Measurements from ENCODE around the gene DRAM2. TPM values are rescaled to one million over a fixed set of nuclear protein-coding genes. Genes with fewer than 3 reads are reported as not detected.

Gene DRAM2
- total RNA-seq, 1 experiment from 2014 or later: 26.4 TPM

DNA sequence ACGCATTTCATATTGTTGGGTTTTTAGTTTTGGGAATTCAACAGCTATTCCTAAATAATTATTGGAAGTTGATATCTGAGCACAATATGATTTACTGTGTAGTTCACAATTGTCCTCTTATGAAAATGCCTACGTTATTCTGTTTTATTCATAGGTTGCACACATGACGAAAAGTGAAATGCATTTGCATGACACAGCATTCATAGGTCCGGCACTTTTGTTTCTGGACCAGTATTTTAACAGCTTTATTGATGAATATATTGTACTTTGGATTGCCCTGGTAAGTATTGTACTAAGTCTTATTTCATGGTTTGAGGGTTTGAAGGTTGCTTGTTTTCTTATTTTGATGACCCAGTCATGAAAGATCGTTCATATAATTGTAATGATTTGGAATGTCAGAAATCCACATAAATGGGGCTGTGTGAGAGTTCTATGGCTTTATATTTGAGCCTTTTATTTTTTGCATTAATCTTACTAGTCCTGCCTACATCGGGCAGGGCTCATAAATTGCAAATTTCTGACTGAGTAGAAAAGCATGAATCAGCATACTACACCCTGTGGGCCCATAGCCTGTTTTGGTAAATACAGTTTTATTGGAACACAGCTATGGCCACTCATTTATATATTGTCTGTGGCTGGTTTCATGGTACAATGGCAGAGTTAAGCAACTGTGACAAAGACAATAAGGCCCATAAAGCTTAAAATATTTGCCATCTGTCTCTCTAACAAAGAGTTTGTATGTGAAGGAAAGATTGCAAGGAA, 43.6 kb upstream of the DRAM2 start:
- TF ChIP-seq SP1 (IDR thresholded peaks at IDR 0.05; ENCODE audit: low read depth): no peak
- TF ChIP-seq, protein P1, sequence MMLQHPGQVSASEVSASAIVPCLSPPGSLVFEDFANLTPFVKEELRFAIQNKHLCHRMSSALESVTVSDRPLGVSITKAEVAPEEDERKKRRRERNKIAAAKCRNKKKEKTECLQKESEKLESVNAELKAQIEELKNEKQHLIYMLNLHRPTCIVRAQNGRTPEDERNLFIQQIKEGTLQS (IDR thresholded peaks at IDR 0.05): no peak
- no peak for TF ChIP-seq JUND (IDR thresholded peaks at IDR 0.05)
- no peak for TF ChIP-seq EZH2 (IDR thresholded peaks at IDR 0.05)
- ATAC-seq: no peak
- Histone ChIP-seq H3K27me3 (ENCODE audit: insufficient read depth, low read length) (no peaks in the 10 kb centered on the region), H3K9ac (ENCODE audit: low read length) (no peak overlapping the region), H3K9me2 (ENCODE audit: insufficient read depth) (no peaks in the 10 kb centered on the region), H2AFZ (ENCODE audit: low read depth, low read length, poor library complexity, severe bottlenecking) (no peak overlapping the region), H3K4me1 (ENCODE audit: control insufficient read depth in 1 of 2, insufficient read depth in 2 of 2, low read length in 2 of 2) (no peaks in the 10 kb centered on the region), H4K20me1 (ENCODE audit: insufficient read depth) (no peaks in the 10 kb centered on the region), H3K36me3 (ENCODE audit: control insufficient read depth in 1 of 2, insufficient read depth in 2 of 2, low read length in 2 of 2) (peaks cover 31 to 40% of the 10 kb centered on the region in 2 experiments; a peak in 2 of 4 replicates), H3K4me2 (ENCODE audit: low read length) (no peak overlapping the region), H3K9me3 (ENCODE audit: control insufficient read depth in 1 of 2, insufficient read depth in 1 of 2, low read depth in 1 of 2, low read length in 2 of 2) (no peaks in the 10 kb centered on the region), H3K4me3 (replicated peaks in 1 of 2; ENCODE audit: low read depth in 1 of 2, low read length in 2 of 2) (no peak overlapping the region), H3K79me2 (ENCODE audit: insufficient read depth, low read length) (no peaks in the 10 kb centered on the region), H3K27ac (ENCODE audit: low read depth, low read length) (no peak overlapping the region)
- ChIA-PET POLR2A (interaction anchor here (0.8 kb wide), 1 partner anchor 9 kb away, joined by 3 read pairs; no protein-coding TSS in a partner anchor), CTCF (no interaction called here), RAD21 (ENCODE audit: low non-redundant PET in 1 of 2, low total read pairs in 2 of 2, uncharacterized antibody in 2 of 2, unreplicated experiment in 2 of 2) (no interaction called here)
- DNase-seq (ENCODE audit: low read depth, low spot score): no peak
- BruUV-seq (replicated peaks): no TSS peak
- intact Hi-C loops (cut with micrococcal nuclease): no loop called here

DNA sequence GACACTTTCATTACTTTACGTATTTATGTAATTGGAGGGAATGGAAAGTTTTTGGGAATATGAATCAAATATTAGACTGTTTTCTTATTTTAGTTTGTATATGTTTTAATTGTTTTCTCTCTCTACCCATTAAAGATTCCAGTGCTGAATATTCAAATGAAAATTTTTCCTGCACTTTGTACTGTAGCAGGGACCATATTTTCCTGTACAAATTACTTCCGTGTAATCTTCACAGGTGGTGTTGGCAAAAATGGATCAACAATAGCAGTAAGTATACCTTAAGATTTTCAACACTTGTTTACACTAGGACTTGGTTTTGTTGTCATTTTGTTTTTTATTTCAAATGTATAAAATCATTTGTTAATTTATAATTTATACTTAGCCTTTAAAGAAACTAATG, 42.2 kb upstream of the DRAM2 start:
- Histone ChIP-seq H3K4me3 (replicated peaks in 1 of 2; ENCODE audit: low read depth in 1 of 2, low read length in 2 of 2) (no peak overlapping the region), H3K9me2 (ENCODE audit: insufficient read depth) (no peaks in the 10 kb centered on the region), H3K9ac (ENCODE audit: low read length) (no peak overlapping the region), H3K4me1 (ENCODE audit: control insufficient read depth in 1 of 2, insufficient read depth in 2 of 2, low read length in 2 of 2) (no peaks in the 10 kb centered on the region), H3K27me3 (ENCODE audit: insufficient read depth, low read length) (no peaks in the 10 kb centered on the region), H2AFZ (ENCODE audit: low read depth, low read length, poor library complexity, severe bottlenecking) (no peak overlapping the region), H3K9me3 (ENCODE audit: control insufficient read depth in 1 of 2, insufficient read depth in 1 of 2, low read depth in 1 of 2, low read length in 2 of 2) (no peaks in the 10 kb centered on the region), H3K36me3 (ENCODE audit: control insufficient read depth in 1 of 2, insufficient read depth in 2 of 2, low read length in 2 of 2) (peaks cover 25 to 32% of the 10 kb centered on the region in 2 experiments; a peak in 2 of 4 replicates), H3K27ac (ENCODE audit: low read depth, low read length) (no peak overlapping the region), H3K79me2 (ENCODE audit: insufficient read depth, low read length) (no peaks in the 10 kb centered on the region), H4K20me1 (ENCODE audit: insufficient read depth) (no peaks in the 10 kb centered on the region), H3K4me2 (ENCODE audit: low read length) (no peak overlapping the region)
- ATAC-seq: no peak
- no peak for TF ChIP-seq POLR2A (IDR thresholded peaks at IDR 0.05; ENCODE audit: borderline replicate concordance, extremely low read depth, insufficient read depth, insufficient read length)
- no peak for TF ChIP-seq SP1 (IDR thresholded peaks at IDR 0.05; ENCODE audit: low read depth)
- TF ChIP-seq, protein P2, sequence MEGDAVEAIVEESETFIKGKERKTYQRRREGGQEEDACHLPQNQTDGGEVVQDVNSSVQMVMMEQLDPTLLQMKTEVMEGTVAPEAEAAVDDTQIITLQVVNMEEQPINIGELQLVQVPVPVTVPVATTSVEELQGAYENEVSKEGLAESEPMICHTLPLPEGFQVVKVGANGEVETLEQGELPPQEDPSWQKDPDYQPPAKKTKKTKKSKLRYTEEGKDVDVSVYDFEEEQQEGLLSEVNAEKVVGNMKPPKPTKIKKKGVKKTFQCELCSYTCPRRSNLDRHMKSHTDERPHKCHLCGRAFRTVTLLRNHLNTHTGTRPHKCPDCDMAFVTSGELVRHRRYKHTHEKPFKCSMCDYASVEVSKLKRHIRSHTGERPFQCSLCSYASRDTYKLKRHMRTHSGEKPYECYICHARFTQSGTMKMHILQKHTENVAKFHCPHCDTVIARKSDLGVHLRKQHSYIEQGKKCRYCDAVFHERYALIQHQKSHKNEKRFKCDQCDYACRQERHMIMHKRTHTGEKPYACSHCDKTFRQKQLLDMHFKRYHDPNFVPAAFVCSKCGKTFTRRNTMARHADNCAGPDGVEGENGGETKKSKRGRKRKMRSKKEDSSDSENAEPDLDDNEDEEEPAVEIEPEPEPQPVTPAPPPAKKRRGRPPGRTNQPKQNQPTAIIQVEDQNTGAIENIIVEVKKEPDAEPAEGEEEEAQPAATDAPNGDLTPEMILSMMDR (IDR thresholded peaks at IDR 0.05 in 2 of 3, conservative IDR thresholded peaks at IDR 0.05 in 1 of 3; ENCODE audit: borderline replicate concordance in 1 of 3, insufficient read depth in 1 of 3, low read depth in 2 of 3, low read length in 2 of 3): no peak
- no peak for TF ChIP-seq YY1 (IDR thresholded peaks at IDR 0.05; ENCODE audit: extremely low read depth, insufficient replicate concordance, low read depth, low read length)
- no peak for TF ChIP-seq EZH2phosphoT487 (IDR thresholded peaks at IDR 0.05; ENCODE audit: borderline replicate concordance)
- TF ChIP-seq, protein P3, sequence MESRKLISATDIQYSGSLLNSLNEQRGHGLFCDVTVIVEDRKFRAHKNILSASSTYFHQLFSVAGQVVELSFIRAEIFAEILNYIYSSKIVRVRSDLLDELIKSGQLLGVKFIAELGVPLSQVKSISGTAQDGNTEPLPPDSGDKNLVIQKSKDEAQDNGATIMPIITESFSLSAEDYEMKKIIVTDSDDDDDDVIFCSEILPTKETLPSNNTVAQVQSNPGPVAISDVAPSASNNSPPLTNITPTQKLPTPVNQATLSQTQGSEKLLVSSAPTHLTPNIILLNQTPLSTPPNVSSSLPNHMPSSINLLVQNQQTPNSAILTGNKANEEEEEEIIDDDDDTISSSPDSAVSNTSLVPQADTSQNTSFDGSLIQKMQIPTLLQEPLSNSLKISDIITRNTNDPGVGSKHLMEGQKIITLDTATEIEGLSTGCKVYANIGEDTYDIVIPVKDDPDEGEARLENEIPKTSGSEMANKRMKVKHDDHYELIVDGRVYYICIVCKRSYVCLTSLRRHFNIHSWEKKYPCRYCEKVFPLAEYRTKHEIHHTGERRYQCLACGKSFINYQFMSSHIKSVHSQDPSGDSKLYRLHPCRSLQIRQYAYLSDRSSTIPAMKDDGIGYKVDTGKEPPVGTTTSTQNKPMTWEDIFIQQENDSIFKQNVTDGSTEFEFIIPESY (IDR thresholded peaks at IDR 0.05; ENCODE audit: extremely low read depth, insufficient replicate concordance, low read length): no peak
- TF ChIP-seq, protein P4, sequence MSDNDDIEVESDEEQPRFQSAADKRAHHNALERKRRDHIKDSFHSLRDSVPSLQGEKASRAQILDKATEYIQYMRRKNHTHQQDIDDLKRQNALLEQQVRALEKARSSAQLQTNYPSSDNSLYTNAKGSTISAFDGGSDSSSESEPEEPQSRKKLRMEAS (IDR thresholded peaks at IDR 0.05): no peak
- no peak for TF ChIP-seq JUND (IDR thresholded peaks at IDR 0.05)
- no peak for TF ChIP-seq ZNF274 (IDR thresholded peaks at IDR 0.05; ENCODE audit: low read depth, low read length)
- no peak for DNase-seq (ENCODE audit: low read depth, low spot score)
- BruUV-seq (replicated peaks): no TSS peak
- RAD21 ChIA-PET (ENCODE audit: low non-redundant PET in 1 of 2, low total read pairs in 2 of 2, uncharacterized antibody in 2 of 2, unreplicated experiment in 2 of 2): no interaction called here
- intact Hi-C loops (cut with micrococcal nuclease): no loop called here
- CTCF ChIA-PET: interaction anchor here (1.0 kb wide), 1 partner anchor 152 kb away, joined by 3 read pairs; no protein-coding TSS in a partner anchor
- POLR2A ChIA-PET: no interaction called here
